ENCODE measurements around the gene CTRB1. TPM values are rescaled to one million over a fixed set of nuclear protein-coding genes. Genes with fewer than 3 reads are reported as not detected.

Gene CTRB1
- total and polyA plus RNA-seq, 2 of the 13 experiments (the other 11 are each of a cell fraction or from before 2014, with no cell fraction given): not detected

DNA sequence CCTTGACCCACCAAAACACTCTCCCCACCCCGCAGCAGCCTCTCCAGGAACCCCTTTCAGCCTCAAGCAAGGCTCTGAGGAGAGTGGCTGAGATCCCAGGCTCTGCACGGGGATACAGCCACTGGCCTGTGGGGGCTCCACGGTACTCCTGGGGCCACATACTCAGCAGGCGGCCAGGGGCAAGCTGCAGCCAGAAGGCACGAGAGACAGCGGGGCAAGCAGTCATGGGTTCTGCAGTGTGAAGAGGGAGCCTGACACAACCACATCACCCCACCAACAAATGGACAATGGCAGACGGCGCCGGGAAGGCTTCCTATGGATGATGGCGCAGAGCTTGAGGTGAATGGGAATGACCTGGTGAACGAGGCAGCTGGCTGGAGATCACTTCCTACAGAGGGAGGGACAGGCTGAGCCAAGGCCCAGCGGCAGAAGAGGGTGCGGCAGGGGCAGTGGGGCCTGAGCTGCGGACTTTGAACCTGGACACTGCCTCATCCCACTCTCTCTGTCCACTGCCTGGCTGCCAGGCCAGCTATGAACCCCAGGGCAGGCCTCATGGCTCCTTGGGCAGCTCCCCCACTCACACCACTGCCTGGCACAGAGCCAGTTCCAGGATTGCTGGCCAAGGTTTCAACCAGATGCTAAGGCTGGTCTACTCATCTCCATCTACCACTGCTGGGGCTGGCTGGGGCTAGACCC, 43.5 kb downstream of the CTRB1 start (continued):
- TF ChIP-seq, protein P1, sequence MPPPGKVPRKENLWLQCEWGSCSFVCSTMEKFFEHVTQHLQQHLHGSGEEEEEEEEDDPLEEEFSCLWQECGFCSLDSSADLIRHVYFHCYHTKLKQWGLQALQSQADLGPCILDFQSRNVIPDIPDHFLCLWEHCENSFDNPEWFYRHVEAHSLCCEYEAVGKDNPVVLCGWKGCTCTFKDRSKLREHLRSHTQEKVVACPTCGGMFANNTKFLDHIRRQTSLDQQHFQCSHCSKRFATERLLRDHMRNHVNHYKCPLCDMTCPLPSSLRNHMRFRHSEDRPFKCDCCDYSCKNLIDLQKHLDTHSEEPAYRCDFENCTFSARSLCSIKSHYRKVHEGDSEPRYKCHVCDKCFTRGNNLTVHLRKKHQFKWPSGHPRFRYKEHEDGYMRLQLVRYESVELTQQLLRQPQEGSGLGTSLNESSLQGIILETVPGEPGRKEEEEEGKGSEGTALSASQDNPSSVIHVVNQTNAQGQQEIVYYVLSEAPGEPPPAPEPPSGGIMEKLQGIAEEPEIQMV (CRISPR knock-in tag; IDR thresholded peaks at IDR 0.05; ENCODE audit: low read depth): 0 out of 2 replicates have a peak, but pooled peaks have one; percentile 45
- TF ChIP-seq ZNF850 (CRISPR knock-in tag; conservative IDR thresholded peaks at IDR 0.05) (no peak), ZFP36L2 (CRISPR knock-in tag; IDR thresholded peaks at IDR 0.05) (no peak), MXI1 (IDR thresholded peaks at IDR 0.05; ENCODE audit: borderline replicate concordance, low read depth, low read length) (peak; percentile 90), ZNF616 (CRISPR knock-in tag; IDR thresholded peaks at IDR 0.05; ENCODE audit: low read depth) (peak; percentile 74; the same call in 1 of the 2 replicates), MEIS2 (CRISPR knock-in tag; IDR thresholded peaks at IDR 0.05) (peak; percentile 87; the same call in 1 of the 2 replicates), TCF7 (IDR thresholded peaks at IDR 0.05; ENCODE audit: low read depth) (no peak), HDAC2 (CRISPR knock-in tag; IDR thresholded peaks at IDR 0.05) (peak; percentile 96), PHF20 (CRISPR knock-in tag; IDR thresholded peaks at IDR 0.05) (peak; percentile 58; the same call in 1 of the 2 replicates), SRSF4 (IDR thresholded peaks at IDR 0.05; ENCODE audit: low read depth, low read length, poor library complexity, severe bottlenecking) (no peak), ZNF496 (CRISPR knock-in tag; IDR thresholded peaks at IDR 0.05; ENCODE audit: insufficient replicate concordance) (no peak), ZNF776 (CRISPR knock-in tag; IDR thresholded peaks at IDR 0.05) (0 out of 2 replicates have a peak, but pooled peaks have one; percentile 17), ZFP41 (CRISPR knock-in tag; IDR thresholded peaks at IDR 0.05; ENCODE audit: borderline replicate concordance) (no peak), ZFP36 (IDR thresholded peaks at IDR 0.05; ENCODE audit: borderline replicate concordance, low read depth, low read length, partially characterized antibody) (no peak), ZNF605 (CRISPR knock-in tag; IDR thresholded peaks at IDR 0.05) (peak; percentile 41)
- TF ChIP-seq, protein P2, sequence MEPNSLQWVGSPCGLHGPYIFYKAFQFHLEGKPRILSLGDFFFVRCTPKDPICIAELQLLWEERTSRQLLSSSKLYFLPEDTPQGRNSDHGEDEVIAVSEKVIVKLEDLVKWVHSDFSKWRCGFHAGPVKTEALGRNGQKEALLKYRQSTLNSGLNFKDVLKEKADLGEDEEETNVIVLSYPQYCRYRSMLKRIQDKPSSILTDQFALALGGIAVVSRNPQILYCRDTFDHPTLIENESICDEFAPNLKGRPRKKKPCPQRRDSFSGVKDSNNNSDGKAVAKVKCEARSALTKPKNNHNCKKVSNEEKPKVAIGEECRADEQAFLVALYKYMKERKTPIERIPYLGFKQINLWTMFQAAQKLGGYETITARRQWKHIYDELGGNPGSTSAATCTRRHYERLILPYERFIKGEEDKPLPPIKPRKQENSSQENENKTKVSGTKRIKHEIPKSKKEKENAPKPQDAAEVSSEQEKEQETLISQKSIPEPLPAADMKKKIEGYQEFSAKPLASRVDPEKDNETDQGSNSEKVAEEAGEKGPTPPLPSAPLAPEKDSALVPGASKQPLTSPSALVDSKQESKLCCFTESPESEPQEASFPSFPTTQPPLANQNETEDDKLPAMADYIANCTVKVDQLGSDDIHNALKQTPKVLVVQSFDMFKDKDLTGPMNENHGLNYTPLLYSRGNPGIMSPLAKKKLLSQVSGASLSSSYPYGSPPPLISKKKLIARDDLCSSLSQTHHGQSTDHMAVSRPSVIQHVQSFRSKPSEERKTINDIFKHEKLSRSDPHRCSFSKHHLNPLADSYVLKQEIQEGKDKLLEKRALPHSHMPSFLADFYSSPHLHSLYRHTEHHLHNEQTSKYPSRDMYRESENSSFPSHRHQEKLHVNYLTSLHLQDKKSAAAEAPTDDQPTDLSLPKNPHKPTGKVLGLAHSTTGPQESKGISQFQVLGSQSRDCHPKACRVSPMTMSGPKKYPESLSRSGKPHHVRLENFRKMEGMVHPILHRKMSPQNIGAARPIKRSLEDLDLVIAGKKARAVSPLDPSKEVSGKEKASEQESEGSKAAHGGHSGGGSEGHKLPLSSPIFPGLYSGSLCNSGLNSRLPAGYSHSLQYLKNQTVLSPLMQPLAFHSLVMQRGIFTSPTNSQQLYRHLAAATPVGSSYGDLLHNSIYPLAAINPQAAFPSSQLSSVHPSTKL (CRISPR knock-in tag; IDR thresholded peaks at IDR 0.05): peak; percentile 94
- TF ChIP-seq, protein P3, sequence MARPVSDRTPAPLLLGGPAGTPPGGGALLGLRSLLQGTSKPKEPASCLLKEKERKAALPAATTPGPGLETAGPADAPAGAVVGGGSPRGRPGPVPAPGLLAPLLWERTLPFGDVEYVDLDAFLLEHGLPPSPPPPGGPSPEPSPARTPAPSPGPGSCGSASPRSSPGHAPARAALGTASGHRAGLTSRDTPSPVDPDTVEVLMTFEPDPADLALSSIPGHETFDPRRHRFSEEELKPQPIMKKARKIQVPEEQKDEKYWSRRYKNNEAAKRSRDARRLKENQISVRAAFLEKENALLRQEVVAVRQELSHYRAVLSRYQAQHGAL (CRISPR knock-in tag; IDR thresholded peaks at IDR 0.05; ENCODE audit: not compliant biosample characterization): no peak
- TF ChIP-seq, protein P4, sequence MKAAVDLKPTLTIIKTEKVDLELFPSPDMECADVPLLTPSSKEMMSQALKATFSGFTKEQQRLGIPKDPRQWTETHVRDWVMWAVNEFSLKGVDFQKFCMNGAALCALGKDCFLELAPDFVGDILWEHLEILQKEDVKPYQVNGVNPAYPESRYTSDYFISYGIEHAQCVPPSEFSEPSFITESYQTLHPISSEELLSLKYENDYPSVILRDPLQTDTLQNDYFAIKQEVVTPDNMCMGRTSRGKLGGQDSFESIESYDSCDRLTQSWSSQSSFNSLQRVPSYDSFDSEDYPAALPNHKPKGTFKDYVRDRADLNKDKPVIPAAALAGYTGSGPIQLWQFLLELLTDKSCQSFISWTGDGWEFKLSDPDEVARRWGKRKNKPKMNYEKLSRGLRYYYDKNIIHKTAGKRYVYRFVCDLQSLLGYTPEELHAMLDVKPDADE (CRISPR knock-in tag; IDR thresholded peaks at IDR 0.05): no peak
- TF ChIP-seq, protein P5, sequence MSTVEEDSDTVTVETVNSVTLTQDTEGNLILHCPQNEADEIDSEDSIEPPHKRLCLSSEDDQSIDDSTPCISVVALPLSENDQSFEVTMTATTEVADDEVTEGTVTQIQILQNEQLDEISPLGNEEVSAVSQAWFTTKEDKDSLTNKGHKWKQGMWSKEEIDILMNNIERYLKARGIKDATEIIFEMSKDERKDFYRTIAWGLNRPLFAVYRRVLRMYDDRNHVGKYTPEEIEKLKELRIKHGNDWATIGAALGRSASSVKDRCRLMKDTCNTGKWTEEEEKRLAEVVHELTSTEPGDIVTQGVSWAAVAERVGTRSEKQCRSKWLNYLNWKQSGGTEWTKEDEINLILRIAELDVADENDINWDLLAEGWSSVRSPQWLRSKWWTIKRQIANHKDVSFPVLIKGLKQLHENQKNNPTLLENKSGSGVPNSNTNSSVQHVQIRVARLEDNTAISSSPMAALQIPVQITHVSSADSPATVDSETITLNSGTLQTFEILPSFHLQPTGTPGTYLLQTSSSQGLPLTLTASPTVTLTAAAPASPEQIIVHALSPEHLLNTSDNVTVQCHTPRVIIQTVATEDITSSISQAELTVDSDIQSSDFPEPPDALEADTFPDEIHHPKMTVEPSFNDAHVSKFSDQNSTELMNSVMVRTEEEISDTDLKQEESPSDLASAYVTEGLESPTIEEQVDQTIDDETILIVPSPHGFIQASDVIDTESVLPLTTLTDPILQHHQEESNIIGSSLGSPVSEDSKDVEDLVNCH (CRISPR knock-in tag; IDR thresholded peaks at IDR 0.05): no peak
